22Rv1 (cell line): ENCODE results near the gene NAPEPLD.

ENCODE experiments used
- ZFX ChIP-seq: fragments of 450-650 bp; IDR thresholded peaks from 2 replicates; pipeline ENCODE4 v1.6.1; 2017; ENCODE audit warnings: antibody characterized with exemption, borderline replicate concordance
- TF ChIP-seq, protein P1 (sequence below): fragments of 450-650 bp; IDR thresholded peaks from 2 replicates; pipeline ENCODE4 v1.5.1; 2017; ENCODE audit warnings: mild to moderate bottlenecking

DNA sequence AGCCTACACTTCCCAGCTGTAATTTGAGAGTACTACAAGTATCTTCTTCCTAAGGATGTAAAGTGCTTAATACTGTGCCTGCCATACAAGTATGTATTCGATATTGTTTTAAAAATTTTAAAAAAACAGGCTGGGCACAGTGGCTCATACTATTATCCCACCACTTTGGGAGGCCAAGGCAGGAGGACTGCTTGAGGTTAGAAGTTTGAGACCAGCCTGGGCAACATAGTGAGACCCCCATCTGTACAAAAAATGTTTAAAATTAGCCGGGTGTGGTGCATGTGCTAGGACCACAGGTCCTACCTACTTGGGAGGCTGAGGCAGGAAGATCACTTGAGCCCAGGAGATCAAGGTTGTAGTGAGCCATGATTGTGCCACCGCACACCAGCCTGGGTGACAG, 65.7 kb downstream of the NAPEPLD start:
- TF ChIP-seq, protein P1, sequence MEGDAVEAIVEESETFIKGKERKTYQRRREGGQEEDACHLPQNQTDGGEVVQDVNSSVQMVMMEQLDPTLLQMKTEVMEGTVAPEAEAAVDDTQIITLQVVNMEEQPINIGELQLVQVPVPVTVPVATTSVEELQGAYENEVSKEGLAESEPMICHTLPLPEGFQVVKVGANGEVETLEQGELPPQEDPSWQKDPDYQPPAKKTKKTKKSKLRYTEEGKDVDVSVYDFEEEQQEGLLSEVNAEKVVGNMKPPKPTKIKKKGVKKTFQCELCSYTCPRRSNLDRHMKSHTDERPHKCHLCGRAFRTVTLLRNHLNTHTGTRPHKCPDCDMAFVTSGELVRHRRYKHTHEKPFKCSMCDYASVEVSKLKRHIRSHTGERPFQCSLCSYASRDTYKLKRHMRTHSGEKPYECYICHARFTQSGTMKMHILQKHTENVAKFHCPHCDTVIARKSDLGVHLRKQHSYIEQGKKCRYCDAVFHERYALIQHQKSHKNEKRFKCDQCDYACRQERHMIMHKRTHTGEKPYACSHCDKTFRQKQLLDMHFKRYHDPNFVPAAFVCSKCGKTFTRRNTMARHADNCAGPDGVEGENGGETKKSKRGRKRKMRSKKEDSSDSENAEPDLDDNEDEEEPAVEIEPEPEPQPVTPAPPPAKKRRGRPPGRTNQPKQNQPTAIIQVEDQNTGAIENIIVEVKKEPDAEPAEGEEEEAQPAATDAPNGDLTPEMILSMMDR: no peak
- TF ChIP-seq ZFX: no peak
